Measurements from ENCODE around the gene FAM78A.
A peak's percentile ranks its signal among the peaks of the same experiment; 100 is the strongest.

Gene FAM78A

DNA sequence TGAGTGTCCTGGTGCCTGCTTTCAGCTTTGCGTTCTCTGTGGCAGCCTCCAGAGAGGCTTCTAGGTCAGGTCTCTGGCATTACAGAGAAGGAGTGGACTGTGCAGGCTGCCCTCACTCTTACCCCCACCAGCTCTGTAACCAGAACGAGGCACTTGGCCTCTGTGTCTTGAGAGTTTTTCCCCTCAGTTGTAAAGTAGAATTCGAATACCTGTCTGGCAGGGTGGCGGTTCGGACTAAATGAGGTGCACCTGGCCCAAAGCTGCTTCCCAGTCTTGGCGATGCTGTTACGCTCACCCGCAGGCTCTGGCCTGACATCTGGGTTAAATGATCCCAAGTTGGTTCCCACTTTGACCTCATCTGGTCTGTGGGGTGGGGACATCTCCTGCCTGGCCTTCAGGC, 40.1 kb downstream of the FAM78A start:
- H3K27me3 Mint-ChIP-seq = peaks cover 4% of the 10 kb centered on the region in 2 donors
- peaks cover 15 to 24% of the 10 kb centered on the region in 2 donors for H3K4me1 Mint-ChIP-seq
- DNase-seq = no peak
- peaks cover 24 to 26% of the 10 kb centered on the region in 2 donors for H3K36me3 Mint-ChIP-seq
- ATAC-seq (replicated peaks) = no peak
- H3K9me3 Mint-ChIP-seq = no peaks in the 10 kb centered on the region
- no peak overlapping the region for H3K4me3 Mint-ChIP-seq
- H3K27ac Mint-ChIP-seq = no peak overlapping the region

DNA sequence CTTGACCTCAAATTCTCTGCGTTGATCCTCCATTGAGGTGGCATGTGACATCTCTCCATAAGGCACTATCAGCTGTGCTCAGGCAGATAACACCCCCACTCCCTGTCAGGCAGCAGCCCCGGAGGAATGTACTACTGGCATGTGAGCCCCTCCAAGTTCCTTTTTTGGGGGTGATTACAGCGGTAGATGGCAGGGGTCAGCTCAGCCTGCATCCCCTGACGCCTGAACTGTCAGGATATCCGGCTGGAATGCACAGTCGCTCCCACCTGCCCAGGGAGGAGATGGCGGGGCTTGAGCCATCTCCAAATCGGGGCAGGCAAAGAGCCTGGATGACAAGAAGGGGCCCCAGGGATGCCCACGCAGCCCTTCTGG, 40.8 kb downstream of the FAM78A start:
- DNase-seq (no peak), ATAC-seq (replicated peaks) (no peak)
- Mint-ChIP-seq H3K4me1 (peaks cover 15 to 24% of the 10 kb centered on the region in 2 donors), H3K9me3 (no peaks in the 10 kb centered on the region), H3K27ac (no peak overlapping the region), H3K36me3 (peaks cover 24 to 30% of the 10 kb centered on the region in 2 donors), H3K4me3 (no peak overlapping the region), H3K27me3 (peaks cover 4% of the 10 kb centered on the region in 2 donors)

DNA sequence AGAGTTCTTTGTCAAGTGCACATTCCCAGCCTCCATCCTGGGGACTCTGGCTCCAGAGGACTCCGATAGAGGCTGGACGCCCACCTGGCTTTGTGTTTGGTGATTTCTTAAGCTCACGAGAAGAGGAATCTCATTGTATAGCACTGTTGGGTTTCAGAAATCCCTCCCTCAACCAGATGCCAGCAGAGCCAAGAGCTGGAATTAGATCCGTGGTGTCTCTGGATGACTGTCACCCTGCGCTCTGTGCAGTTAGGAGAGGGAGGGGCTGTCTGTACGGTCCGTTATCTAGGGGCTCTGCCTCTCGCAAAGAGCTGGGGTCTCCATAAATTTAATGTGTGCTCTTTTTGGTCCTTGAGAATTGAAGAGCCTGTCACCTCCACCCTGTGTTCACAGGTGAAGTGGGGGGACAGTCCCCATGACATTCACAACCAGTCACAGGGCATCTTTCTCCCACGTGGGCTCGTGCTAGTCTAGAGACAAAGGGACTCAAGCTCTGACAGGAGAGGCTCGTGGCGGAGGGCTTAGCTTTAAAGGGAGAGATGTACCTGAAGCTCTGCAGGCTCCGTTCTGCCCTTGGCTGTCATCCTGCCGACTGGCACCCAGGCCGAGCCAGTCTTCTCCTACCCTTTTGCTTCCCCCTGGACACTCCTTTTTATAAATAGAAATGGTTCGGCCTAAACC, 41.4 kb downstream of the FAM78A start:
- Mint-ChIP-seq H3K4me3 (no peak overlapping the region), H3K36me3 (peaks cover 28 to 35% of the 10 kb centered on the region in 2 donors), H3K9me3 (no peaks in the 10 kb centered on the region), H3K27me3 (peaks cover 4% of the 10 kb centered on the region in 2 donors), H3K4me1 (peaks cover 14 to 22% of the 10 kb centered on the region in 2 donors), H3K27ac (no peak overlapping the region)
- ATAC-seq (replicated peaks) (no peak), DNase-seq (no peak)

DNA sequence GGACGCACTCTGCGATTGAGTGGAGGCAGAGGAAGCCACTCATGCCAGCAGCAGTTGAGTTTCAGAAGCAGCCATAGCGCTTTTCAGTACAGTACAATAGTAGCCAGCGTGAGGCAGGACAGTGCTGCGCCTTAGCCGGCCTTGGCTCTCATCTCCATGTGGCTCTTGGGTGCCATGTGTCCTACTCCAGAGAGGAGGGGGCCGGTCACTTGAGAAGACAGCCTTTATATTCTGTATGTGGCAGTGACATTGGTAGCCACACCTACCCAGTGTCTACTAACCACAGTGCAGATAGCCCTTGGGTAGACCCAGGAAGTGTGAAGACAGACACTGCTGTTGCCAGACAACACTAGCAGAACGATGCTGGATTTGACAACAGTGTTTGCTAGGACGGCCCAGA, 42.3 kb downstream of the FAM78A start:
- Mint-ChIP-seq H3K4me3 (no peak overlapping the region), H3K27ac (no peak overlapping the region), H3K36me3 (peaks cover 31 to 39% of the 10 kb centered on the region in 2 donors)

DNA sequence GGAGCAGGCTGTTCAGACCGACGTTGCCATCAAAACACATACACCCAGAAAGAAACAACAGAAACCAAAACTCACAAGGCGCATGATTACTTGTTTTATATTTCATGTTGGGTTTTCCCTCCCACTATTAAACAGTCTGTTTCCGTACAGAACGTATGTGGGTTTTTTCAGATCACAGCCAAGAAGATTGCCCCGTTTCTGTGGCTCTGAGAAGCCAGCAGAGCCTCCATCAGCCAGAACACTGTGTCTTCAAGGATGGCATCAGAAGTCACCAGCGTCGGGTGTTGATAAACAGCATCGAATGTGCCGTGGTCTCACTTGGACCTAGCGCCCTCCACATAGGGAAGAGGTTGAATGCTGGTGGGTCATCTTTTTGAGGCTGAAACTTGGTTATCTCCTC, 42.8 kb downstream of the FAM78A start:
- Mint-ChIP-seq H3K4me3 (no peak overlapping the region), H3K27me3 (no peaks in the 10 kb centered on the region), H3K9me3 (no peaks in the 10 kb centered on the region), H3K27ac (no peak overlapping the region), H3K36me3 (peaks cover 32 to 42% of the 10 kb centered on the region in 2 donors), H3K4me1 (peaks cover 6 to 8% of the 10 kb centered on the region in 2 donors)
- no peak for DNase-seq
- ATAC-seq (replicated peaks) = no peak

More for the DNA sequence above, 42.3 kb downstream of the FAM78A start:
- Mint-ChIP-seq H3K4me1 (peaks cover 8 to 12% of the 10 kb centered on the region in 2 donors), H3K27me3 (no peaks in the 10 kb centered on the region), H3K9me3 (no peaks in the 10 kb centered on the region)
- DNase-seq = no peak
- no peak for ATAC-seq (replicated peaks)

DNA sequence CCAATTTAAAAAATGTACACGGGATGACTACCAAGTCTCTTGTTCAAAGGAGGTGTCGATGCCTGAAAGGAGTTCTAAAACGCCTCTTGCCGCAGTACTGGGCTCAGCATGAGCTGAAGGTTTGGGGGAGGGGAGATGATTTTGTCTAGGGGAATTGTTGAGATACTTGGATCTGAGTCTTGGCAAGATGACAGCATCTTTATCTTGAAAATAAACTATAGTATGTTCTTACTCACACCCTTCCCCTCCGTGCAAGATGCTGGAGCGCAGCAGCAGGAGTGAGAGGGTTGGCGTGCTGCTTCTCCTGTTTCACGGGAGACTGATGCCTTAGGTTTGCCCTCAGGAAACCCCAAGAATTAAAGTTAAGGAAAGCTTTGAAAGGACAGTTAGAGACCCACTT, 47.3 kb downstream of the FAM78A start:
- H3K9me3 Mint-ChIP-seq = no peaks in the 10 kb centered on the region
- no peaks in the 10 kb centered on the region for H3K27me3 Mint-ChIP-seq
- no peak for DNase-seq
- no peak overlapping the region for H3K4me3 Mint-ChIP-seq
- no peak overlapping the region for H3K27ac Mint-ChIP-seq
- H3K36me3 Mint-ChIP-seq = peaks cover 29 to 50% of the 10 kb centered on the region in 2 donors
- peaks cover 11 to 28% of the 10 kb centered on the region in 2 donors for H3K4me1 Mint-ChIP-seq
- no peak for ATAC-seq (replicated peaks)

DNA sequence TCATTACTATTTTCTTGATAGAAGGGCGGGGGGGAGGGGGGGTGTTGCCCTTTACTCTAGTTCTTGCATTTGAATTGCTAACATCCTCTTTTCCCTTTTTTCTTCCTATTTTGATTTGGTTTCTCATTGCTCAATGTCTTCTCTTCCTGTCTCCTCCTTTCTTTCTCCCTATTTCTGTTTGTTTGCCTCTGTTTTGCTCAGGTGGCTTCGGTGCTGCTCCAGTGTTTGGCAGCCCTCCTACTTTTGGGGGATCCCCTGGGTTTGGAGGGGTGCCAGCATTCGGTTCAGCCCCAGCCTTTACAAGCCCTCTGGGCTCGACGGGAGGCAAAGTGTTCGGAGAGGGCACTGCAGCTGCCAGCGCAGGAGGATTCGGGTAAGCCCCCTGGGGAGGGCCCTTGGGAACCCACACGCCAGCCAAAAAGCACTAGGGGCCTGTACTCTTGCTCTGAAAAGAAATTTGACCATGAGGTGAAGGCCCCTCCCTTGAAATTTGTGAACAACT, 48.3 kb downstream of the FAM78A start:
- H3K4me3 Mint-ChIP-seq = peak overlapping the region; percentile 6 to 34
- H3K27me3 Mint-ChIP-seq = no peaks in the 10 kb centered on the region
- H3K36me3 Mint-ChIP-seq = peaks cover 29 to 51% of the 10 kb centered on the region in 2 donors
- peak overlapping the region; percentile 26 for H3K27ac Mint-ChIP-seq
- peaks cover 11 to 28% of the 10 kb centered on the region in 2 donors for H3K4me1 Mint-ChIP-seq
- no peak for DNase-seq
- H3K9me3 Mint-ChIP-seq = no peaks in the 10 kb centered on the region
- peak; percentile 70 to 82 for ATAC-seq (replicated peaks)

DNA sequence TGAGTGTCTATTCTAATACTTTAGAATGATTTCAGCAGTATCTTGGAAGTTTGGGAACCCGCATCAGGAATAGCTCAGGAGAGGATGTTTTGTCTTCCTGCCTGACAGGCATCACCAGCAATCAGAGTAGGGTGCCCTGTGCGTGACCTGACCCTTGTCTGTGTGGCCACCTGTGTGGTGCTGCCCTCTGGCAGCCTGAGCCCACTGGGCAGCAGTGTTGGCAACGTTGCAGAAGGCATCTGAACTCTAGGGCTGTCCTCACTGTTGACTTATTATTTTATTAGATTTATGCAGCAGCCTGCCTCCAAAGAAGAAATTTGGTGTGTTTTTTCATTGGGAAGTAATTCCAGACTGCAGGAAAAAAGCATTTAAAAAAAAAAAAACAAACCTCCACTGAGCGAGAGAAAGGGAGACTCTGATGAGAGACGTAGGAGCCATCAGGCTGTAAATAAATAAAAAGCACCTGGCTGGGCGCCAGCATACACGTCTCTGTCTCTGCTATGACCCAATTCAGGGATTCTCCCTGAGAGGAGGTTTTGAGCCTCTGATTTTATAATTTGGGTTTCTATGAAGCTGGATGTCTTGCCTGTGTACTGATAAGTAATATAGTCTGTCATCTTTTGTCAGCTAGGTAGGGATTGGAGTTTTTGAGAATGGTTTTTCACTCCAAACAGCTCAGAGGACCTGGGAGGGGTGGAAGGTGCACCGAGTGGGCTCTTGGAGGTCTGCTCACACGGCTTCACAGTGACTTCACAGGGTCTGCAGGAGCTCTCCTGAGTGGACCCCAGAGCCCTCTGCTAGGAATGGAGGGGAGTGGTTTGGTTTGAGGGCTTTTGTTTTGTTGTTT, 49.0 kb downstream of the FAM78A start:
- peak; percentile 21 to 43 for ATAC-seq (replicated peaks)
- Mint-ChIP-seq H3K4me1 (peaks cover 11 to 28% of the 10 kb centered on the region in 2 donors), H3K9me3 (no peaks in the 10 kb centered on the region), H3K27me3 (no peaks in the 10 kb centered on the region), H3K27ac (peak overlapping the region; percentile 75), H3K36me3 (peaks cover 27 to 55% of the 10 kb centered on the region in 2 donors), H3K4me3 (peak overlapping the region; percentile 5 to 57)
- no peak for DNase-seq

DNA sequence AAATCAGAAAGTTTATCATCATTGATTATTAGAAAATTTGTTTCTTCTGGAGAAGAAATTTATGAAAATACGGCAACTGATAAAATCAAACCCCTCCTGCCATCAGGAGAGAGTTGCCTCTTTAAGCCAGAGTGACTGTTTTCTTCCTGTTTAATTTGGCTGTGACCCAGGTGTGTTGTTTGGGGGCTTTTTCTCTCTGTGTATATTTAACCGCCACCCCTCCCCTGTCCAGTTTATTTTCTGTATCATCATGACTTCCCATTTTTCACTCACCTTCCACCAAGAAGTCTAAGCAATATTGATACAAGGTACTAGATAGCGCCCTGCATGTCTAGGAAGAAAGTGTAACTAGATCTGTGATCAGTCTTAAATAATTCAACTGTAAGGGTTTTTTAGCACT, 50.1 kb downstream of the FAM78A start:
- Mint-ChIP-seq H3K4me1 (peaks cover 11 to 28% of the 10 kb centered on the region in 2 donors), H3K27me3 (no peaks in the 10 kb centered on the region), H3K36me3 (peaks cover 23 to 53% of the 10 kb centered on the region in 2 donors), H3K27ac (no peak overlapping the region), H3K4me3 (no peak overlapping the region), H3K9me3 (no peaks in the 10 kb centered on the region)
- DNase-seq (no peak), ATAC-seq (replicated peaks) (no peak)

DNA sequence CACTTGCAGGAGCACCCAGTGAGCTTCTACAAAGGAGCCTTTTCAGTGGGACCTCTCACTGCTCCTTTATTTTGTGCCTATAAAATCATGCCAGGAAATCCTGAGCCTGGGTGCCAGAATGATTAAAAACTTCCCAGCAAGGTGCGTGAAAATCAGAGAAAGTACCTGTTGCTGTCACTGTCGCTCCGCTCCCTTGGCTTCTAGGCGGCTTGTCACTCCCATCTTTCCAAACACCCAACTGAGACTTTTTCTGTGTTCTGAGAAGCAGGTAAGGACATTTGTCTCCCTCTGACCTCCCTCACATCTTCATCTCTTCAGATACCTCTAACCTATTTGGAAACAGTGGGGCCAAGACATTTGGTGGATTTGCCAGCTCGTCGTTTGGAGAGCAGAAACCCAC, 53.9 kb downstream of the FAM78A start:
- DNase-seq = no peak
- no peak overlapping the region for H3K4me3 Mint-ChIP-seq
- no peak for ATAC-seq (replicated peaks)
- H3K9me3 Mint-ChIP-seq = no peaks in the 10 kb centered on the region
- peaks cover 20 to 48% of the 10 kb centered on the region in 2 donors for H3K36me3 Mint-ChIP-seq
- peaks cover 5 to 20% of the 10 kb centered on the region in 2 donors for H3K4me1 Mint-ChIP-seq
- H3K27me3 Mint-ChIP-seq = no peaks in the 10 kb centered on the region
- no peak overlapping the region for H3K27ac Mint-ChIP-seq

DNA sequence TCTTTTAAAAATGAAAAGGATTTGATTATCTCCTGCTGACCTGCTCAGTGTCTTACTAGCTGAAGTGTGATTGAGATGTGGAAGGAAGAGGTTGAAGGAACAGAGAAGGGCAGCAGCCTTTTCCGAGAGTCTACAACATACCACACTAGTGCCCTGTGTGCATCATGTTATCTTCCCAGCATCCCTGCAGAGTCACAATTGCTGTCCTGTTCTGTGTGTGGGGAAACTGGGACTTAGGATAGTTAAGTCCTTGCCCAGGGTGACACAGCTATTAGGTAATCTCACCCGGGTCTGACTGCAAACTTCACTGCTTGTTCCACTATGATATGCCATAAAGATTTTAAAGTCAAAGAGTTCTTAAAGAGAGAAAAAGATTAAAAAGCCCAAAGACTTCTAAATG, 55.8 kb downstream of the FAM78A start:
- H3K4me3 Mint-ChIP-seq = no peak overlapping the region
- H3K36me3 Mint-ChIP-seq = peaks cover 14 to 47% of the 10 kb centered on the region in 2 donors
- H3K27me3 Mint-ChIP-seq = no peaks in the 10 kb centered on the region
- H3K9me3 Mint-ChIP-seq = no peaks in the 10 kb centered on the region
- H3K27ac Mint-ChIP-seq = no peak overlapping the region
- DNase-seq (no peak), ATAC-seq (replicated peaks) (no peak)
- peaks cover under 1 to 2% of the 10 kb centered on the region in 2 donors for H3K4me1 Mint-ChIP-seq

DNA sequence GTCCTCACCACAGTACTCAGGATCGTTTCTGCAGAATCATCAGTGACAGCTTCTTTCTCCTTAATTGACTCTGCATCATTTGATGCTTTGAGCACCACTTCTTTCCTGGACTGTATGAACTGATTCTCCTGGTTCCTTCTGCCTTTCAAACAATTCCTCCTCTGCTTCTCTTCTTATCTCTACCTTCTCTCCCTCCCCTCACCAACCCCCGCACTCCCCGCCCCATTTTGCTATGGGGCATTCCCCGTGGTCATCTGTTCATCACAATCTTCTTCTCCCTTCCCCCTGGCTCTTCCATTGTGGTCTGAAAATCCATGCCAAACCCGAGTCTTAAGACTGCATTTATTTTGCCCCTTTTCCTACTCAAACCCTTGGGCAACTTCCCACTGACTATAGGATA, 57.9 kb downstream of the FAM78A start:
- Mint-ChIP-seq H3K27ac (no peak overlapping the region), H3K9me3 (no peaks in the 10 kb centered on the region), H3K4me3 (no peak overlapping the region), H3K27me3 (no peaks in the 10 kb centered on the region), H3K36me3 (peaks cover 19 to 61% of the 10 kb centered on the region in 2 donors), H3K4me1 (peaks cover 0 to 6% of the 10 kb centered on the region in 2 donors)
- DNase-seq (no peak), ATAC-seq (replicated peaks) (no peak)

DNA sequence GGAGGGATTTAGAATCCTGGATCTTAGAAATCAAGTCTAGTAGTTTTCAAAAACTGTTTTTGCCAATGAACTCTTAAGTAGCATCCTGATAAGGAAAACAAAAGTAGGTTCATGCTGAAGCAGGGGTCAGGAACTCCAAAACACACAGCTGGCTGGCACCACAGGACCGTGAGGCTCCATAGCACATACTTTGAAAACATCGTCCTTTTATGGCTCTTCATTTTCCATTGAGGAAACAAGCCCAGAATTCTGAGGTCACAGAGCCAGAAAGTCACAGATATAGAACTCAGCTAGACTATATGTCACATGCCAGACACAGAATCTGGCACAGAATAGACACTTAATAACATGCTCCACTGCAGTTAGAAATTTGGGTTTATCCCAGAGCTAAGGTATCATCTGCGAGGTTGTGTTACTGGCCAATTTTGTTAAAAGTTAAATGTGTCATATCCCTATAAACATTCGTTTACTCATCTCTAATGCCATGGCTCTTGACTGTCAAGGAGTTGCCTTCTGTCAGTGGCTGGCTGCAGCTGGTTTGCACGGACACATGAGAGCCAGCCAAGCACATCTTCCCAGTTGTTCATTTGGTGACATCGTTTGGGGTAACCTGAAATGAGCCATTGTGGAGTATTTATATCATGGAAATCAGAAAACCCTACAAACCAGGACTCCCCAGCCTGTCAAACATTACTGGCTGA, 58.8 kb downstream of the FAM78A start:
- no peak for DNase-seq
- ATAC-seq (replicated peaks) = no peak
- peaks cover 0 to 7% of the 10 kb centered on the region in 2 donors for H3K4me1 Mint-ChIP-seq
- no peak overlapping the region for H3K27ac Mint-ChIP-seq
- peaks cover 20 to 57% of the 10 kb centered on the region in 2 donors for H3K36me3 Mint-ChIP-seq
- H3K27me3 Mint-ChIP-seq = no peaks in the 10 kb centered on the region
- peaks cover 0 to under 1% of the 10 kb centered on the region in 2 donors for H3K9me3 Mint-ChIP-seq
- H3K4me3 Mint-ChIP-seq = no peak overlapping the region

DNA sequence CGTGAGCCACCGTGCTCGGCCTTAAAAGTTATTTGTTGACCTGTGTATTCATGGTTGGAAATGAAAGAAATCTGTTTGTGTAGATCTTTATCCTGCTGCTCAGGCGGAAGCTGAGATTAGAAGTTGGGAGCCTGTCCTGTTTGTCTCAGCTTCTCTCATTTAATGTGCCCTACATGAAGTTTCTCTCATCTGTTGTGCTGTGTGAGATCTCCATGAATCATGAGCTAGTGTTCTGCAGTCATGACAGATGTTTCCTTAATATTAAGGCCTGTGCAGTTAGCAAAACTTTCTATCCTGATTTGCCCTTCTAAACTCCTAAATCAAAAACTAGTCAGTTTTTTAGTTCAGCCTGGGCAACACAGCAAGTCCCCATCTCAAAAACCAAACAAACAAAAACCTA, 59.5 kb downstream of the FAM78A start:
- H3K27ac Mint-ChIP-seq = no peak overlapping the region
- H3K4me3 Mint-ChIP-seq = no peak overlapping the region
- H3K36me3 Mint-ChIP-seq = peaks cover 27 to 60% of the 10 kb centered on the region in 2 donors
- peaks cover under 1 to 6% of the 10 kb centered on the region in 2 donors for H3K9me3 Mint-ChIP-seq
- DNase-seq (no peak), ATAC-seq (replicated peaks) (no peak)
- no peaks in the 10 kb centered on the region for H3K27me3 Mint-ChIP-seq
- peaks cover 0 to 7% of the 10 kb centered on the region in 2 donors for H3K4me1 Mint-ChIP-seq

All from stimulated activated naive B cell treated with anti-CD40 and anti-IgM and Interleukin-4, amounts not matched to agents 10 μg/mL and 1 μg/mL and 100 μg/mL, for 72 hours (primary cell).